Kidney (tissue), 14 donors: ENCODE data around the gene TBK1. TPM values are rescaled to one million over a fixed set of nuclear protein-coding genes. Genes with fewer than 3 reads are reported as not detected.

ENCODE experiments used
- DNase-seq, 5 donors: peaks; one replicate each; pipeline ENCODE4 v3.0.0-alpha.2; 2013 to 2020
- FAIRE-seq: peaks from 2 replicates; lab custom pipeline; 2012; peaks lifted over from hg19 to GRCh38; lab: Jason Lieb, UNC
- H3K27ac ChIP-seq, 2 donors: one replicate each; pipeline ENCODE4 v1.7.0; 2013; ENCODE audit warnings: low read depth in 2 of 2, low read length in 2 of 2, inconsistent platforms in 1 of 2
- H3K27me3 ChIP-seq: one replicate; pipeline ENCODE4 v1.7.1; 2013; ENCODE audit warnings: low read length, inconsistent platforms; ENCODE audit not compliant: control insufficient read depth, insufficient read depth
- H3K36me3 ChIP-seq, 3 donors: one replicate each; pipeline versions ENCODE4 v1.7.0 to v1.7.1; 2013; ENCODE audit warnings: low read length in 3 of 3, control low read depth in 1 of 3, inconsistent platforms in 1 of 3; ENCODE audit not compliant: insufficient read depth in 3 of 3, control insufficient read depth in 2 of 3
- H3K4me1 ChIP-seq, 3 donors: one replicate each; pipeline versions ENCODE4 v1.7.0 to v1.7.1; 2013; ENCODE audit warnings: low read length in 3 of 3, inconsistent platforms in 1 of 3, low read depth in 1 of 3; ENCODE audit not compliant: control insufficient read depth in 2 of 3, insufficient read depth in 2 of 3
- H3K4me3 ChIP-seq, 3 donors: one replicate each; pipeline versions ENCODE4 v1.7.0 to v1.8.1; 2013; ENCODE audit warnings: low read length in 3 of 3, control low read depth in 1 of 3, inconsistent platforms in 1 of 3
- H3K9ac ChIP-seq, 3 donors: one replicate each; pipeline versions ENCODE4 v1.7.0 to v1.7.1; 2013; ENCODE audit warnings: low read length in 3 of 3, control low read depth in 1 of 3, inconsistent platforms in 1 of 3
- H3K9me3 ChIP-seq, 3 donors: one replicate each; pipeline versions ENCODE4 v1.7.0 to v1.7.1; 2013; ENCODE audit warnings: low read length in 3 of 3, control low read depth in 1 of 3, inconsistent platforms in 1 of 3; ENCODE audit not compliant: control insufficient read depth in 2 of 3, insufficient read depth in 1 of 3
- CTCF ChIP-seq: IDR thresholded peaks from 3 replicates; pipeline ENCODE4 v1.5.1; 2012; ENCODE audit warnings: mild to moderate bottlenecking, moderate library complexity, borderline replicate concordance; ENCODE audit not compliant: insufficient read depth; ENCODE audit errors: extremely low read depth
- intact Hi-C: fragments of 100-400 bp; cut with DNase I; formaldehyde crosslinking; loops from one replicate; pipeline ENCODE4 v1.11.1; 2022
- polyA plus RNA-seq: library from polyadenylated mRNA; stranded (reverse); fragments of 350-450 nt; fragmentation: Illumina TruSeq; extraction: RNeasy Lipid Tissue Mini Kit (QIAGEN cat#74804); gene quantifications from one replicate; pipeline ENCODE4 v1.2.3, GENCODE V29; 2014; ENCODE audit warnings: low read depth, low replicate concordance; ENCODE audit not compliant: insufficient read depth
- total RNA-seq: library from RNA; stranded (reverse); fragmentation: NEBNext Ultra II Directional; extraction: Animal tissue kit (Norgen Biotek cat#: 25700); gene quantifications from one replicate; pipeline ENCODE4 v1.2.1, GENCODE V29; 2021
- donor health status: control.
- donor health status: control.
- donor health status: control.
- donor health status: control.
- donor health status: control.
- donor health status: DM: yes; HTN: yes; CAD: no.
- donor health status: Normal renal cell carcinoma (clear cell type).

TBK1 gene
- total and polyA plus RNA-seq, 2 donors from 2014 or later = 9.7 to 21.7 TPM

- DNase-seq (peak in 2 of 5 donors; percentile 77 to 78), FAIRE-seq (no peak)
- no peaks in the 10 kb centered on the region for H3K4me1 ChIP-seq
- no peak overlapping the region for H3K9ac ChIP-seq
- no peak overlapping the region for H3K4me3 ChIP-seq
- H3K36me3 ChIP-seq = no peaks in the 10 kb centered on the region
- H3K27ac ChIP-seq = no peak overlapping the region
- no peaks in the 10 kb centered on the region for H3K9me3 ChIP-seq
- TF ChIP-seq CTCF = no peak
- H3K27me3 ChIP-seq = no peaks in the 10 kb centered on the region
- intact Hi-C loops = loop anchor here (5.0 kb wide), 1 partner anchor 153 kb away; no protein-coding TSS in a partner anchor
Observed at GRCh38 chr12:64544371-64545080, 92.6 kb downstream of the TBK1 start.

- no peak overlapping the region for H3K9ac ChIP-seq
- no peak for TF ChIP-seq CTCF
- no peaks in the 10 kb centered on the region for H3K4me1 ChIP-seq
- FAIRE-seq (no peak), DNase-seq (no peak)
- H3K4me3 ChIP-seq = no peak overlapping the region
- no peaks in the 10 kb centered on the region for H3K36me3 ChIP-seq
- H3K9me3 ChIP-seq = no peaks in the 10 kb centered on the region
- no peak overlapping the region for H3K27ac ChIP-seq
- intact Hi-C loops = loop anchor here (5.0 kb wide), 1 partner anchor 152 kb away; no protein-coding TSS in a partner anchor
- H3K27me3 ChIP-seq = no peaks in the 10 kb centered on the region
Observed at GRCh38 chr12:64545081-64545382, 93.1 kb downstream of the TBK1 start.

GRCh38 chr12:64549108-64549507 is 97.2 kb downstream of the TBK1 start:
- no peak for TF ChIP-seq CTCF
- DNase-seq (no peak), FAIRE-seq (no peak)
- intact Hi-C loops = loop anchor here (5.0 kb wide), 1 partner anchor 148 kb away; no protein-coding TSS in a partner anchor
- no peak overlapping the region for H3K9ac ChIP-seq
- no peaks in the 10 kb centered on the region for H3K27me3 ChIP-seq
- H3K27ac ChIP-seq = no peak overlapping the region
- H3K4me3 ChIP-seq = no peak overlapping the region
- no peaks in the 10 kb centered on the region for H3K4me1 ChIP-seq
- H3K9me3 ChIP-seq = no peaks in the 10 kb centered on the region
- no peaks in the 10 kb centered on the region for H3K36me3 ChIP-seq
